Measurements from ENCODE around the gene DHX57. TPM values are rescaled to one million over a fixed set of nuclear protein-coding genes. Genes with fewer than 3 reads are reported as not detected.
"Not testable (repeated sequence)": the region's sequence is repeated elsewhere in the genome, so short reads cannot be mapped to it uniquely, and the experiment has no call there.

The DHX57 gene
- total and polyA plus RNA-seq, 2 donors: 13.8 to 14.0 TPM

GRCh38 chr2:38836791-38837190, 38.9 kb downstream of the DHX57 start:
- H3K4me3 ChIP-seq (ENCODE audit: low read length in 2 of 2): no peak overlapping the region
- H3K9me3 ChIP-seq (ENCODE audit: control insufficient read depth in 2 of 2, insufficient read depth in 1 of 2, low read length in 1 of 2): no peaks in the 10 kb centered on the region
- no peaks in the 10 kb centered on the region for H3K4me1 ChIP-seq (ENCODE audit: control insufficient read depth in 2 of 2, insufficient read depth in 2 of 2, low read length in 2 of 2)
- no peaks in the 10 kb centered on the region for H3K27me3 ChIP-seq (ENCODE audit: control insufficient read depth in 2 of 2, insufficient read depth in 1 of 2, low read length in 1 of 2)
- 94% methylated on average over 2 of the region's 2 CpGs for WGBS
- DNase-seq (ENCODE audit: low read depth in 6 of 9, low spot score in 9 of 9): no peak
- H3K27ac ChIP-seq (ENCODE audit: low read depth in 1 of 2, low read length in 1 of 2): no peak overlapping the region
- peaks cover 2 to 12% of the 10 kb centered on the region in 2 donors for H3K36me3 ChIP-seq (ENCODE audit: control insufficient read depth in 2 of 2, insufficient read depth in 2 of 2, low read length in 1 of 2)

DNA sequence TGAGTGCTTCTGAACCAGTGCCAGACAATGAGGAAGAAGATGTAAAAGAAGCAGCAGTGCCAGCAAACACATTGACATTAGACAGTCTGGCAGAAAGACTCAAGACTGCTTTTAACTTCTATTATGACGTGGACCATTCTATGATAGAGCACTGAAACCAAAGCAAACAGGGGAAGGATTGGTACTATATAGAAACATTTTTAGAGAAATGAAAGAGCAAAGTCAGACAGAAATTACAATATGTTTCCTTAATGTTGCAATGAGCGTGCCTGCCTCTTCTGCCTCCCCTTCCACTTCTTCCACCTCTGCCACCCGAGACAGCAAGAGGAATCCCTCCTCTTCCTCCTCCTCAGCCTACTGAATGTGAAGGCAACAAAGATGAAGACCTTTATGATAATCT, 39.7 kb downstream of the DHX57 start:
- DNase-seq (ENCODE audit: low read depth in 6 of 9, low spot score in 9 of 9): peak in 1 of 9 donors; percentile 13
- no peak overlapping the region for H3K27ac ChIP-seq (ENCODE audit: low read depth in 1 of 2, low read length in 1 of 2)
- 96% methylated on average over 3 of the region's 3 CpGs for WGBS
- no peaks in the 10 kb centered on the region for H3K4me1 ChIP-seq (ENCODE audit: control insufficient read depth in 2 of 2, insufficient read depth in 2 of 2, low read length in 2 of 2)
- H3K9me3 ChIP-seq (ENCODE audit: control insufficient read depth in 2 of 2, insufficient read depth in 1 of 2, low read length in 1 of 2): no peaks in the 10 kb centered on the region
- no peaks in the 10 kb centered on the region for H3K27me3 ChIP-seq (ENCODE audit: control insufficient read depth in 2 of 2, insufficient read depth in 1 of 2, low read length in 1 of 2)
- H3K4me3 ChIP-seq (ENCODE audit: low read length in 2 of 2): no peak overlapping the region
- H3K36me3 ChIP-seq (ENCODE audit: control insufficient read depth in 2 of 2, insufficient read depth in 2 of 2, low read length in 1 of 2): peaks cover 2 to 12% of the 10 kb centered on the region in 2 donors

DNA sequence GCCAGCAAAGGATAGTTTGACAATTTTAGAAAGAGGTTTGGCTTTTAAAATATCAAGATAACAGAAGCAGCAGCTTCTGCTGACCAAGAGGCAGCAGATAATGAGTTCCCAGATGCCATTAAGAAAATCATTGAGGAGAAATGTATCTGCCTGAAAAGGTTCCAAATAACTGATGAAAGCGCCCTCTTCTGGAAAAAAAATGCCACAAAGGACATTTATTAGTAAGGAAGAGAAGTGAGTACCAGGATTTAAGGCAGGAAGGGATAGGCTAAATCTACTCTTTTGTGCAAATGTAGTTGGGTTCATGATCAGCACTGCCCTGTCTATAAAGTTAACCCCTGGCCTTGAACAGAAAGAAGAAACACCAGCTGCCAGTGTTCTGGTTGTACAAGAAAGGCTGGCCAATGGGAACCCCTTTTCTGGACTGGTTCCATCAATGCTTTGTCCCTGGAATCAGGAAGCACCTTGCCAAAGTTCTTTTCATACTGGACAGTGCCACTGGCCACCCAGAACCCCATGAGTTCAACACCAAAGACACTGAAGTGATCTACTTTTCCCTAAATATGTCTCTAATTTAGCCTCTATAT, 40.6 kb downstream of the DHX57 start:
- no peaks in the 10 kb centered on the region for H3K4me1 ChIP-seq (ENCODE audit: control insufficient read depth in 2 of 2, insufficient read depth in 2 of 2, low read length in 2 of 2)
- peak in 2 of 9 donors; percentile 5 to 22 for DNase-seq (ENCODE audit: low read depth in 6 of 9, low spot score in 9 of 9)

DNA sequence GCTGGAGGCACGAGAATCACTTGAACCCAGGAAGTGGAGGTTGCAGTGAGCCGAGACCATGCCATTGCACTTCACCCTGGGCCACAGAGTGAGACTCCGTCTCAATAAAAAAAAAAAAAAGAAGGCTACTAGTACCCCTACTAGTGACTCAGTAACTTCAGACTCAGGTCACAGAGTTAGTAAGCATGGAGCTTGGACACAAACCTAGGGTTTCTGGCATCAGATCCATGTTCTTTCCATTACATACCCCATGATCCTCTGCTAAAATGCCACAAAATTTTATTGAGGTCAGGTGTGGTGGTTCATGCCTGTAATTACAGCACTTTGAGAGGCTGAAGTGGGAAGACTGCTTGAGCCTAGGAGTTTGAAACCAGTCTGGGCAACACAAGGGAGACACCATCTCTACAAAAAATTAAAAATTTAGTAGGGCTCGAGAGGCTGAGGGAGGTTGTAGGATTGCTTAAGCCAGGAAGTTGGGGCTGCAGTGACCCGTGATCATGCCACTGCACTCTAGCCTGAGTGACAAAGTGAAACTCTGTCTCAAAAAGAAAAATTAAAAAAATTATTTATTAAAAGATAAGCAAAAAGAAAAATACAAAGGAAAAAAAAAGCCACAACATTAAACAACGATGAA, 45.1 kb downstream of the DHX57 start:
- H3K9me3 ChIP-seq (ENCODE audit: control insufficient read depth in 2 of 2, insufficient read depth in 1 of 2, low read length in 1 of 2): no peaks in the 10 kb centered on the region
- no peak overlapping the region for H3K27ac ChIP-seq (ENCODE audit: low read depth in 1 of 2, low read length in 1 of 2)
- H3K4me1 ChIP-seq (ENCODE audit: control insufficient read depth in 2 of 2, insufficient read depth in 2 of 2, low read length in 2 of 2): no peaks in the 10 kb centered on the region
- H3K4me3 ChIP-seq (ENCODE audit: low read length in 2 of 2): no peak overlapping the region
- WGBS: 97% methylated on average over 6 of the region's 6 CpGs
- H3K27me3 ChIP-seq (ENCODE audit: control insufficient read depth in 2 of 2, insufficient read depth in 1 of 2, low read length in 1 of 2): no peaks in the 10 kb centered on the region
- DNase-seq (ENCODE audit: low read depth in 6 of 9, low spot score in 9 of 9): no peak
- H3K36me3 ChIP-seq (ENCODE audit: control insufficient read depth in 2 of 2, insufficient read depth in 2 of 2, low read length in 1 of 2): peaks cover 8 to 21% of the 10 kb centered on the region in 2 donors

More for the DNA sequence above, 40.6 kb downstream of the DHX57 start:
- peaks cover 2 to 16% of the 10 kb centered on the region in 2 donors for H3K36me3 ChIP-seq (ENCODE audit: control insufficient read depth in 2 of 2, insufficient read depth in 2 of 2, low read length in 1 of 2)
- no peaks in the 10 kb centered on the region for H3K9me3 ChIP-seq (ENCODE audit: control insufficient read depth in 2 of 2, insufficient read depth in 1 of 2, low read length in 1 of 2)
- H3K27me3 ChIP-seq (ENCODE audit: control insufficient read depth in 2 of 2, insufficient read depth in 1 of 2, low read length in 1 of 2): no peaks in the 10 kb centered on the region
- no peak overlapping the region for H3K4me3 ChIP-seq (ENCODE audit: low read length in 2 of 2)
- 94% methylated on average over 1 of the region's 1 CpG for WGBS
- H3K27ac ChIP-seq (ENCODE audit: low read depth in 1 of 2, low read length in 1 of 2): no peak overlapping the region

DNA sequence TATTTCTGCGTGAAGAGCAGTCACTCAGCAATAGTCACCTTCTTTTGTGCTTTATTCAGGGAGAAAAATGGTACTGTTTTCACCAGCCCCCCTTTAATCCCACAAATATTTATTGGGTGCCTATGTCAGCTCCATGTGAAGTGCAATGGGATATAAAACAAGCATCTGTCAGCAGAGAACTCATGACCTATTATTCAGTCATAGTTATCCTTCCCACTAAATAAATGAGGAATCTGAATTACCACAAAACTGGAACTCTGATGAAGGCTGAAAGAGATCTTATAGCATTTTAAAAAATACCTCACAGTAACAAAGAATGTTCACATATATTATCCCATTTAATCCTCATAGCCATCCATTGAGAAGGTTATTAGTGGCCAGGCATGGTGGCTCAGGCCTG, 45.8 kb downstream of the DHX57 start:
- peaks cover 7 to 21% of the 10 kb centered on the region in 2 donors for H3K36me3 ChIP-seq (ENCODE audit: control insufficient read depth in 2 of 2, insufficient read depth in 2 of 2, low read length in 1 of 2)
- H3K27me3 ChIP-seq (ENCODE audit: control insufficient read depth in 2 of 2, insufficient read depth in 1 of 2, low read length in 1 of 2): no peaks in the 10 kb centered on the region
- WGBS: 99% methylated on average over 1 of the region's 1 CpG
- no peak overlapping the region for H3K27ac ChIP-seq (ENCODE audit: low read depth in 1 of 2, low read length in 1 of 2)
- no peak for DNase-seq (ENCODE audit: low read depth in 6 of 9, low spot score in 9 of 9)
- no peaks in the 10 kb centered on the region for H3K4me1 ChIP-seq (ENCODE audit: control insufficient read depth in 2 of 2, insufficient read depth in 2 of 2, low read length in 2 of 2)
- no peak overlapping the region for H3K4me3 ChIP-seq (ENCODE audit: low read length in 2 of 2)
- H3K9me3 ChIP-seq (ENCODE audit: control insufficient read depth in 2 of 2, insufficient read depth in 1 of 2, low read length in 1 of 2): no peaks in the 10 kb centered on the region

DNA sequence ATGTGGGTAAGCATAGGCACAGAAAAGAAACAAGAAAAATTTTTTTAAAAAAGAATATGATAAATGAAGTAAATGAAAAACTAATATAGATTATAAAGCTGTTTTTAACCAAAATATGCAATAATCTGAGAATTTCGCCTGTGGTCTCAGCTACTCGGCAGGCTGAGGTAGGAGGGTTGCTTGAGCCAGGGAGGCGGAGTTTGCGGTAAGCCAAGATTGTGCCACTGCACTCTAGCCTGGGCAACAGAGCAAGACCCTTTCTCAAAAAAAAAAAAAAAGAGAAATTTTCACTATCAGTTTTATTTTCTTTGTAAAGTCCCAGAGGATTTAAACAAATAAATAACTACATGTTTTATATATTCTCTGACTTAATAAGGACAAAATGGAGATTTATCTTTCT, 47.3 kb downstream of the DHX57 start:
- H3K27me3 ChIP-seq (ENCODE audit: control insufficient read depth in 2 of 2, insufficient read depth in 1 of 2, low read length in 1 of 2): no peaks in the 10 kb centered on the region
- H3K9me3 ChIP-seq (ENCODE audit: control insufficient read depth in 2 of 2, insufficient read depth in 1 of 2, low read length in 1 of 2): no peaks in the 10 kb centered on the region
- H3K4me3 ChIP-seq (ENCODE audit: low read length in 2 of 2): no peak overlapping the region
- H3K36me3 ChIP-seq (ENCODE audit: control insufficient read depth in 2 of 2, insufficient read depth in 2 of 2, low read length in 1 of 2): peaks cover 7 to 18% of the 10 kb centered on the region in 2 donors
- WGBS: 72% methylated on average over 4 of the region's 4 CpGs
- no peak overlapping the region for H3K27ac ChIP-seq (ENCODE audit: low read depth in 1 of 2, low read length in 1 of 2)
- no peaks in the 10 kb centered on the region for H3K4me1 ChIP-seq (ENCODE audit: control insufficient read depth in 2 of 2, insufficient read depth in 2 of 2, low read length in 2 of 2)
- DNase-seq (ENCODE audit: low read depth in 6 of 9, low spot score in 9 of 9): no peak

DNA sequence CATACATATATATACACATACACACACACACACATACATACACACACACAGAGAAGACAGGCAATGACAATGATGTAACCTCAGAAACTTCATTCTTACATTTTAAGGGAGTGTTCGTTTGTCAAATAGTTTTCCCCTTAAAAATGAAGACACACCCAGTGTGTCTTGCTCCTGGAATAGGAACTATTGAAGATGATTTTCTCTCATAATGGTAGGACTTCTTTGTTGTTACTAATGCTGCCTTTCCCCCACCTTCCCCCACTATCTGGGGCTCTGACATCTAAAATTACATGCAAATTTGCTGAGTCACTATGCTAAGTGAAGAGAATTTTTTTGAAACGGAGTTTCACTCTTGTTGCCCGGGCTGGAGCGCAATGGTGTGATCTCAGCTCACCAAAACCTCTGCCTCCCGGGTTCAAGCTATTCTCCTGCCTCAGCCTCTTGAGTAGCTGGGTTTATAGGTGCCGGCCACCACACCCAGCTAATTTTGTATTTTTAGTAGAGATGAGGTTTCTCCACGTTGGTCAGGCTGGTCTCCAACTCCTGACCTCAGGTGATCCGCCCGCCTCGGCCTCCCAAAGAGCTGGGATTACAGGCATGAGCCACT, 48.1 kb downstream of the DHX57 start:
- H3K4me3 ChIP-seq (ENCODE audit: low read length in 2 of 2); DNase-seq (ENCODE audit: low read depth in 6 of 9, low spot score in 9 of 9): not testable (repeated sequence)

DNA sequence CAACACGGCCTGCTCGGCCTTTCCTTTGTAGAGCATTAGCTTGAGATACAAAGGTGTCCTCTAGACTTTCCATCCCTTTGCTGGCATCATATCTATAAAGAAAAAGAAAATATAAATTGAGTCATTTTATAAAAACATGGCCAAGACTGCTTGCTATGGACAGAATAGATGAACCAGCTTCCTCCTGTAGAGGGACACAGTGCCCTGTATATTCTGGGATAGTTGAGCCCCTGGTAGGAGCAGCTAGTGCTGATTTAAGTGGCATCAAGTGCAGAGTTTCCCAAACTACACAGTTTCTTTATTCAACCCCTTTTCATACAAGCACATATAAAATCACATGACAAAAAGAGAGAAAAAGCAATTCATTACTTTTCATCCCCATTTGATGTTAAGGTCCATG, 49.8 kb downstream of the DHX57 start:
- Histone ChIP-seq H3K4me1 (ENCODE audit: control insufficient read depth in 2 of 2, insufficient read depth in 2 of 2, low read length in 2 of 2) (no peaks in the 10 kb centered on the region), H3K27ac (ENCODE audit: low read depth in 1 of 2, low read length in 1 of 2) (no peak overlapping the region), H3K9me3 (ENCODE audit: control insufficient read depth in 2 of 2, insufficient read depth in 1 of 2, low read length in 1 of 2) (no peaks in the 10 kb centered on the region), H3K27me3 (ENCODE audit: control insufficient read depth in 2 of 2, insufficient read depth in 1 of 2, low read length in 1 of 2) (no peaks in the 10 kb centered on the region), H3K4me3 (ENCODE audit: low read length in 2 of 2) (no peak overlapping the region), H3K36me3 (ENCODE audit: control insufficient read depth in 2 of 2, insufficient read depth in 2 of 2, low read length in 1 of 2) (peaks cover 13 to 21% of the 10 kb centered on the region in 2 donors)
- no peak for DNase-seq (ENCODE audit: low read depth in 6 of 9, low spot score in 9 of 9)
- WGBS: 98% methylated on average over 2 of the region's 2 CpGs

More for the DNA sequence above, 48.1 kb downstream of the DHX57 start:
- not testable (repeated sequence) for H3K4me1 ChIP-seq (ENCODE audit: control insufficient read depth in 2 of 2, insufficient read depth in 2 of 2, low read length in 2 of 2); H3K27me3 ChIP-seq (ENCODE audit: control insufficient read depth in 2 of 2, insufficient read depth in 1 of 2, low read length in 1 of 2); H3K27ac ChIP-seq (ENCODE audit: low read depth in 1 of 2, low read length in 1 of 2); H3K9me3 ChIP-seq (ENCODE audit: control insufficient read depth in 2 of 2, insufficient read depth in 1 of 2, low read length in 1 of 2)
- H3K36me3 ChIP-seq (ENCODE audit: control insufficient read depth in 2 of 2, insufficient read depth in 2 of 2, low read length in 1 of 2): peaks cover 9 to 18% of the 10 kb centered on the region in 2 donors
- 70% methylated on average over 10 of the region's 10 CpGs for WGBS

GRCh38 chr2:38824906-38825305, 50.8 kb downstream of the DHX57 start:
- Histone ChIP-seq H3K4me1 (ENCODE audit: control insufficient read depth in 2 of 2, insufficient read depth in 2 of 2, low read length in 2 of 2) (no peaks in the 10 kb centered on the region), H3K4me3 (ENCODE audit: low read length in 2 of 2) (no peak overlapping the region), H3K36me3 (ENCODE audit: control insufficient read depth in 2 of 2, insufficient read depth in 2 of 2, low read length in 1 of 2) (peaks cover 13 to 17% of the 10 kb centered on the region in 2 donors), H3K27me3 (ENCODE audit: control insufficient read depth in 2 of 2, insufficient read depth in 1 of 2, low read length in 1 of 2) (no peaks in the 10 kb centered on the region), H3K9me3 (ENCODE audit: control insufficient read depth in 2 of 2, insufficient read depth in 1 of 2, low read length in 1 of 2) (no peaks in the 10 kb centered on the region), H3K27ac (ENCODE audit: low read depth in 1 of 2, low read length in 1 of 2) (no peak overlapping the region)
- no peak for DNase-seq (ENCODE audit: low read depth in 6 of 9, low spot score in 9 of 9)
- 97% methylated on average over 2 of the region's 2 CpGs for WGBS
